ENCODE data around the gene CDC5L.

The CDC5L gene

GRCh38 chr6:44477293-44477894 is 89.9 kb downstream of the CDC5L start:
- DNase-seq, result no peak

- DNase-seq, result no peak
Measured at GRCh38 chr6:44478158-44478557, 90.7 kb downstream of the CDC5L start.

GRCh38 chr6:44478591-44479254 is 91.2 kb downstream of the CDC5L start:
- DNase-seq, result no peak

GRCh38 chr6:44480097-44480541 is 92.6 kb downstream of the CDC5L start:
- DNase-seq, result no peak

GRCh38 chr6:44481056-44481455 is 93.5 kb downstream of the CDC5L start:
- no peak for DNase-seq

- DNase-seq, result no peak
Measured at GRCh38 chr6:44481760-44482159, 94.3 kb downstream of the CDC5L start.

- DNase-seq, result no peak
Measured at GRCh38 chr6:44485601-44486401, 98.3 kb downstream of the CDC5L start.

GRCh38 chr6:44487002-44487401 is 99.5 kb downstream of the CDC5L start:
- DNase-seq, result no peak

- no peak for DNase-seq
Measured at GRCh38 chr6:44487586-44487985, 100.1 kb downstream of the CDC5L start.

- DNase-seq, result no peak
Measured at GRCh38 chr6:44489910-44490604, 102.6 kb downstream of the CDC5L start.

GRCh38 chr6:44493132-44493531 is 105.6 kb downstream of the CDC5L start:
- DNase-seq, result no peak

- no peak for DNase-seq
Measured at GRCh38 chr6:44493593-44493992, 106.1 kb downstream of the CDC5L start.

GRCh38 chr6:44494011-44494501 is 106.5 kb downstream of the CDC5L start:
- no peak for DNase-seq

GRCh38 chr6:44495036-44495901 is 107.8 kb downstream of the CDC5L start:
- DNase-seq, result no peak

- DNase-seq, result no peak
Measured at GRCh38 chr6:44496665-44497369, 109.3 kb downstream of the CDC5L start.

- no peak for DNase-seq
Measured at GRCh38 chr6:44497807-44498206, 110.3 kb downstream of the CDC5L start.

- DNase-seq, result no peak
Measured at GRCh38 chr6:44498436-44498835, 110.9 kb downstream of the CDC5L start.

GRCh38 chr6:44499609-44500008 is 112.1 kb downstream of the CDC5L start:
- DNase-seq, result no peak
